LNCaP clone FGC (cell line): Measurements from ENCODE around the gene OSM.
A peak's percentile ranks its signal among the peaks of the same experiment; 100 is the strongest.

Source experiments
- DNase-seq: peaks from one replicate; pipeline ENCODE4 v3.0.0-alpha.2; 2011; ENCODE audit warnings: low read depth
- H3K4me3 ChIP-seq: 2 replicates; pipeline ENCODE4 v1.5.1; 2011; ENCODE audit warnings: mild to moderate bottlenecking, low read depth, low read length, control low read depth
- CTCF ChIP-seq: IDR thresholded peaks from 2 replicates; pipeline ENCODE4 v1.5.1; 2012; ENCODE audit warnings: mild to moderate bottlenecking; ENCODE audit not compliant: control insufficient read depth, insufficient read depth; ENCODE audit errors: extremely low read depth

The OSM gene

GRCh38 chr22:30292069-30292970 lies 25.7 kb upstream of the OSM start:
- no peak for TF ChIP-seq CTCF
- no peak overlapping the region for H3K4me3 ChIP-seq
- DNase-seq, result no peak

DNA sequence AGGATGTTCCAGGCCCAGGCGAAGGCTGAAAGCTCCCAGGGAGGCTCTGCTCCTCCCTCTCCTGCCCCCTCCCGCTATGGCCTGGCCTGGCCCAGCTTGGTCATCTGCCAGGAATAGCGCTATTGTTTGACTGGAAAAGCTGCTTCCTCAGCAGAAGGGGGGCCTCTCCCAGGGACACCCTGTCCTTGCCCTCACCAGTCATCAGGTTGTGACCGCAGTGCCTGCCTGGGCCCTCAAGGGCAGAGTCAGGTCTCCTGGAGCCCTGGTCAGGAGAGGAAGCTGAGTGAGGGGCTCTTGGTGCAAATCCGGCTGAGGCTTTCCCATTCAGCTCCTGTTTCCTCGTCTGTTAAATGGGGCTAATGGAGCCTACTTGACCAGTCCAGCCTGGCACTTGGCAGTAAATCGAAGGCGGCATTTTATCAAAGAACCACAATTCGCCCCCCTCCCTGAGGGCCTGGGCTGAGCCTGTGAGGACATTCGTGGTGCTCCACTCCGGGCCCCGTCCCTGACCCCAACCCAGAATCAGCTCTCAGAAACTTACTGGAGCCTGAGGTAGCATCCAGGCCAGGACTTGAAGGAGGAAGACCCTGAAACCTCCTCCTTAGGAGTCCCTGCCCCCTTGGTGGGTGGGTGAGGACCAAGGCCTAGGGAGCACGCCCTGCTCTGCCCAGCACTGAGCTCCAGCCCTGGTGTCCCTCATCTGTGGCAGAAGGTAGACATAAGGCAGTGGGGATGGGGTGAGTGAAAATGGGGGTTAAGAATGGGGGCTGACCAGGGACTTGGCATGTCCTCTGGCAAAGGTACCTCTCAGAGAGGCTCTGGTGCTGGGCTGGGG lies 24.6 kb upstream of the OSM start:
- no peak overlapping the region for H3K4me3 ChIP-seq
- peak; percentile 63 for DNase-seq

DNA sequence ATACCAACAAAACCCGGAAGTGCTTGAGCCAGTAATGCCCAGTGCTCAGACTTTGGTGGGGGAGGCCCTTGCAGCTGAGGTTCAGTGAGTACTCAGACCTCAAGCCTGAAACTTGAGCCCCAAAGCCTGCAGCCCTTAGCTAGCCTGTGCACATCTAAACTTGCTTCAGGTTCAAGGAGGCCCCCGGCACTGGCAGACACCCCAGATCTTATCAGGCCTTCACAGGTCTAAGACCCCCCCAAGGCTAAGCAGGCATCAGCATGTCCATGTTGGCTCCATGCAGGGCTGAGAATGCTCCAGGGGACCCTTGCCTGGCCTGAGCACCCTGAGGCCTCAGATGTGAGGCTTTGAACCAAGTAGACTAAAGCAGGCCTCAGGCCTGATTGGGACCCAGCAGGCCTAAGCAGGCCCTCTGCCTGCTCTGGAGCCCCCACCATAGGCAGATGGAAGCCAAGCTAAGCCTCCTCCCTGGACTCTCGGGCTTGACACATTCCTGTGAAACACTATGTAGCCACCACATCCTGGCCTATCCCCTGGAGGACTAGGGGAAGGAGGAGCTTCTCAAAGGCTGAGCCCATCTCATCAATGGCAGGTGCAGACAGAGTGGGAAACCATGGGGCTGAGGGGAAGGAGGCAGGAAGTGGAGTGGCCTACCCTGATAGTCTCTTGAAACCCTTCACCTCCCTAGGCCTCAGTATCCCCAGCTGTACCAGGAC lies 23.8 kb upstream of the OSM start:
- DNase-seq, result no peak
- H3K4me3 ChIP-seq, result no peak overlapping the region
- TF ChIP-seq CTCF, result no peak

More for the DNA sequence above, 24.6 kb upstream of the OSM start:
- TF ChIP-seq CTCF, result no peak

GRCh38 chr22:30289980-30290313 lies 23.3 kb upstream of the OSM start:
- DNase-seq, result no peak
- peak overlapping the region; percentile 78 for H3K4me3 ChIP-seq
- TF ChIP-seq CTCF, result no peak

DNA sequence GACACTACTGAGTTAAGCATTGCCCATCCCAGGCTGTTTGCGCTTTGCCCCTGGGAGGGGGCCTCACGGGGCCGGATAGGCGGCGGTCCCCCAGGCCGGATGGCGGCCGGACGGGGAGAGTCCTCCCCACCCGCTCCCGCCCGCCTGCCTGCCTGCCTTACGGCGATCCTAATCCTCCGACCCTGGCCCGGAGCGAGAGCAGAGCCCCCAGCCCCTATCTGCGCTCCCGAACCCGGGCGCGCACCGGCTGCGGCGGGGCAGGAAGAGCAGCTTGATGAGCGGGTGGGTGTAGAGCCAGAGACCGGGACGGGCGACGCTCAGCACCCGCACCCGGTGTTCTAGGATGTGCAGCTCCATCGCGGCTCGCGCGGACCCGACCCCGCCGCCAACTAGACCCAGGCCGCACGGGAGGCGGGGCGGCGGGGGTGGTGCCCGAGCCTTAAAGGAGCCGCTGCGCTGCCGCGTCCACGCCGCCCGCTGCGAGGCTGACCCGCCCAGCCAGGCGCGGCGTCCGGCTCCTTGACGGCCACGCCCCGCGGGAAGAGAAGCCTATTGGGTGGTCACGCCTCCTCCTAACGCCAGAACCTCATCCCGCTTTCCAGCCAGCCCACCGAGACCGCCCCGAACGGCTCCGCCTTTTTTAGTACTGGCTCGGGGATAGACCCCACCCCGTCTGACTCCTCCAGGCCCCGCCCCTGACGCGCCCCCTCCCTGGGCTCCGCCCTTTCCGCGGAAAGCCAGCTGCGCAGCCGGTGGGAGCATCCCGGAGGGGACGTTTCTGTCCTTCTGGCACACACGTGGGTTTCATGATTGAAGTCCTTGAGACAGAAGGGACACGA lies 22.7 kb upstream of the OSM start, which contains the start of gene CASTOR1:
CASTOR1 (minus strand) TSS at position 365 of the 839 bp plus-strand sequence; CDS start at position 357, 8 bp downstream.
- peak; percentile 94 for DNase-seq
- no peak for TF ChIP-seq CTCF
- H3K4me3 ChIP-seq, result peak within 1 kb of the TSS; percentile 78
